LHCN-M2 (cell line): Measurements from ENCODE around the gene AMIGO1. TPM values are rescaled to one million over a fixed set of nuclear protein-coding genes. Genes with fewer than 3 reads are reported as not detected.
"Not testable (repeated sequence)": the region's sequence is repeated elsewhere in the genome, so short reads cannot be mapped to it uniquely, and the experiment has no call there.

Experiments used
- DNase-seq: peaks from one replicate; pipeline ENCODE4 v3.0.0-alpha.2; 2012; ENCODE audit warnings: low read depth
- total RNA-seq: library from RNA; depleted of rRNA; stranded (reverse); fragments of >200 nt; gene quantifications from 2 replicates; pipeline ENCODE4 v1.2.3, GENCODE V29; 2014

AMIGO1 gene
- total RNA-seq, 1 experiment from 2014 or later: 0.29 TPM

GRCh38 chr1:109483672-109484518, 25.6 kb downstream of the AMIGO1 start, which contains the start of gene ATXN7L2:
Gene ATXN7L2 (plus strand): TSS chr1:109483905. CDS start chr1:109483954, 49 bp downstream.
- peak; percentile 86 for DNase-seq

- no peak for DNase-seq
These were observed 26.5 kb downstream of the AMIGO1 start for GRCh38 chr1:109482791-109483671.

GRCh38 chr1:109482242-109482641, 27.3 kb downstream of the AMIGO1 start:
- no peak for DNase-seq

- DNase-seq: no peak
These were observed 27.9 kb downstream of the AMIGO1 start for GRCh38 chr1:109481646-109482045.

- DNase-seq: no peak
These were observed 29.6 kb downstream of the AMIGO1 start for GRCh38 chr1:109479901-109480300.

- no peak for DNase-seq
These were observed 30.2 kb downstream of the AMIGO1 start for GRCh38 chr1:109479311-109479710.

GRCh38 chr1:109478806-109479205, 30.7 kb downstream of the AMIGO1 start:
- no peak for DNase-seq

GRCh38 chr1:109477821-109478220, 31.7 kb downstream of the AMIGO1 start:
- no peak for DNase-seq

GRCh38 chr1:109476825-109477224, 32.7 kb downstream of the AMIGO1 start:
- no peak for DNase-seq

- DNase-seq: no peak
These were observed 34.3 kb downstream of the AMIGO1 start for GRCh38 chr1:109475261-109475660.

GRCh38 chr1:109474697-109475096, 34.8 kb downstream of the AMIGO1 start:
- DNase-seq: no peak

- DNase-seq: not testable (repeated sequence)
These were observed 36.1 kb downstream of the AMIGO1 start for GRCh38 chr1:109473284-109474057.

- no peak for DNase-seq
These were observed 36.7 kb downstream of the AMIGO1 start for GRCh38 chr1:109472779-109473178.

GRCh38 chr1:109470245-109470644, 39.3 kb downstream of the AMIGO1 start:
- no peak for DNase-seq

GRCh38 chr1:109468903-109469302, 40.6 kb downstream of the AMIGO1 start:
- DNase-seq: no peak

- no peak for DNase-seq
These were observed 41.5 kb downstream of the AMIGO1 start for GRCh38 chr1:109468061-109468460.

GRCh38 chr1:109467301-109467777, 42.2 kb downstream of the AMIGO1 start:
- no peak for DNase-seq

GRCh38 chr1:109466452-109467300, 42.9 kb downstream of the AMIGO1 start, which contains the start of gene SYPL2:
Gene SYPL2 (plus strand): TSS chr1:109466546. CDS start chr1:109466844, 298 bp downstream.
- DNase-seq: no peak

- no peak for DNase-seq
These were observed 43.4 kb downstream of the AMIGO1 start for GRCh38 chr1:109466125-109466451.

GRCh38 chr1:109457819-109458218, 51.7 kb downstream of the AMIGO1 start:
- DNase-seq: no peak
